GM21825 (cell line): ENCODE data around the gene CNR2.
"Not testable (repeated sequence)": the region's sequence is repeated elsewhere in the genome, so short reads cannot be mapped to it uniquely, and the experiment has no call there.

Source experiments
- ATAC-seq: cut with Tn5 transposase; IDR thresholded peaks from one replicate; pipeline ENCODE4 v1.9.1; 2021; ENCODE audit warnings: mild to moderate bottlenecking, moderate library complexity; ENCODE audit not compliant: unreplicated experiment

CNR2 gene

GRCh38 chr1:23885222-23885621, 27.9 kb downstream of the CNR2 start:
- no peak for ATAC-seq

- ATAC-seq, result no peak
Observed at GRCh38 chr1:23882746-23883145, 30.4 kb downstream of the CNR2 start.

- ATAC-seq, result no peak
Observed at GRCh38 chr1:23879809-23880208, 33.4 kb downstream of the CNR2 start.

GRCh38 chr1:23878668-23879067, 34.5 kb downstream of the CNR2 start:
- ATAC-seq, result no peak

GRCh38 chr1:23875382-23875781, 37.8 kb downstream of the CNR2 start:
- ATAC-seq, result no peak

- no peak for ATAC-seq
Observed at GRCh38 chr1:23872421-23872820, 40.7 kb downstream of the CNR2 start.

GRCh38 chr1:23869051-23869450, 44.1 kb downstream of the CNR2 start:
- no peak for ATAC-seq

GRCh38 chr1:23868557-23869016, 44.6 kb downstream of the CNR2 start:
- no peak for ATAC-seq

- ATAC-seq, result peak; percentile 90
Observed at GRCh38 chr1:23867895-23868556, 45.1 kb downstream of the CNR2 start, which contains the start of gene FUCA1. FUCA1 (minus strand) TSS chr1:23868290; CDS start chr1:23868286, 4 bp downstream.

- peak; percentile 8 for ATAC-seq
Observed at GRCh38 chr1:23867542-23867894, 45.6 kb downstream of the CNR2 start.

- ATAC-seq, result no peak
Observed at GRCh38 chr1:23865543-23865930, 47.6 kb downstream of the CNR2 start.

- ATAC-seq, result no peak
Observed at GRCh38 chr1:23864801-23865542, 48.2 kb downstream of the CNR2 start.

- ATAC-seq, result no peak
Observed at GRCh38 chr1:23862640-23863039, 50.5 kb downstream of the CNR2 start.

- no peak for ATAC-seq
Observed at GRCh38 chr1:23854568-23854967, 58.6 kb downstream of the CNR2 start.

- not testable (repeated sequence) for ATAC-seq
Observed at GRCh38 chr1:23853124-23853523, 60.0 kb downstream of the CNR2 start.

GRCh38 chr1:23851406-23851805, 61.8 kb downstream of the CNR2 start:
- ATAC-seq, result not testable (repeated sequence)

GRCh38 chr1:23848673-23849616, 64.2 kb downstream of the CNR2 start:
- no peak for ATAC-seq

GRCh38 chr1:23847482-23848095, 65.6 kb downstream of the CNR2 start:
- ATAC-seq, result not testable (repeated sequence)

GRCh38 chr1:23845163-23845562, 68.0 kb downstream of the CNR2 start:
- ATAC-seq, result no peak

- ATAC-seq, result no peak
Observed at GRCh38 chr1:23843644-23844043, 69.5 kb downstream of the CNR2 start.

- peak; percentile 68 for ATAC-seq
Observed at GRCh38 chr1:23838401-23838866, 74.7 kb downstream of the CNR2 start.
